Measurements from ENCODE around the gene TMEM245. TPM values are rescaled to one million over a fixed set of nuclear protein-coding genes. Genes with fewer than 3 reads are reported as not detected.
A peak's percentile ranks its signal among the peaks of the same experiment; 100 is the strongest.

TMEM245 gene
- total and polyA plus RNA-seq, 9 donors: 28.1 to 102 (median 77.4) TPM

GRCh38 chr9:109043578-109043977 lies 76.2 kb downstream of the TMEM245 start:
- Histone ChIP-seq H3K36me3 (no peaks in the 10 kb centered on the region), H3K4me1 (ENCODE audit: insufficient read depth) (no peaks in the 10 kb centered on the region), H3K27ac (no peak overlapping the region), H3K27me3 (no peaks in the 10 kb centered on the region), H3K4me3 (no peak overlapping the region), H3K9me3 (no peaks in the 10 kb centered on the region)
- TF ChIP-seq CTCF (IDR thresholded peaks at IDR 0.05): no peak
- no peak for TF ChIP-seq EP300 (IDR thresholded peaks at IDR 0.05)
- TF ChIP-seq POLR2A (IDR thresholded peaks at IDR 0.05): no peak
- intact Hi-C loops (cut with DNase I): no loop called here
- no peak for DNase-seq
- WGBS, 3 donors: 97 to 98% (median 98%) methylated on average over 4 of the region's 4 CpGs

GRCh38 chr9:109040571-109040970 lies 79.2 kb downstream of the TMEM245 start:
- intact Hi-C loops (cut with DNase I): no loop called here
- Histone ChIP-seq H3K36me3 (no peaks in the 10 kb centered on the region), H3K4me1 (ENCODE audit: insufficient read depth) (peaks cover 10% of the 10 kb centered on the region), H3K27me3 (no peaks in the 10 kb centered on the region), H3K27ac (no peak overlapping the region), H3K4me3 (no peak overlapping the region), H3K9me3 (no peaks in the 10 kb centered on the region)
- DNase-seq: no peak
- TF ChIP-seq EP300 (IDR thresholded peaks at IDR 0.05): no peak
- TF ChIP-seq POLR2A (IDR thresholded peaks at IDR 0.05): no peak
- TF ChIP-seq CTCF (IDR thresholded peaks at IDR 0.05): no peak
- WGBS, 3 donors: 95 to 97% (median 97%) methylated on average over 4 of the region's 4 CpGs

GRCh38 chr9:109039539-109039938 lies 80.2 kb downstream of the TMEM245 start:
- Histone ChIP-seq H3K4me3 (no peak overlapping the region), H3K36me3 (no peaks in the 10 kb centered on the region), H3K9me3 (no peaks in the 10 kb centered on the region), H3K4me1 (ENCODE audit: insufficient read depth) (peaks cover 10% of the 10 kb centered on the region), H3K27ac (no peak overlapping the region), H3K27me3 (no peaks in the 10 kb centered on the region)
- intact Hi-C loops (cut with DNase I): loop anchor here in 1 of 4 donors (10.0 kb wide), 1 partner anchor 55 kb away; no protein-coding TSS in a partner anchor
- DNase-seq: no peak
- 85 to 90% (median 88%) methylated on average over 4 of the region's 4 CpGs for WGBS, 3 donors
- TF ChIP-seq CTCF (IDR thresholded peaks at IDR 0.05): no peak
- TF ChIP-seq EP300 (IDR thresholded peaks at IDR 0.05): no peak

- intact Hi-C loops (cut with DNase I): loop anchor here in 1 of 4 donors (10.0 kb wide), 1 partner anchor 57 kb away; no protein-coding TSS in a partner anchor
- peaks cover 12% of the 10 kb centered on the region for H3K4me1 ChIP-seq (ENCODE audit: insufficient read depth)
- 61 to 79% (median 64%) methylated on average over 4 of the region's 4 CpGs for WGBS, 3 donors
- H3K27me3 ChIP-seq: no peaks in the 10 kb centered on the region
- no peaks in the 10 kb centered on the region for H3K9me3 ChIP-seq
- no peak for DNase-seq
- TF ChIP-seq POLR2A (IDR thresholded peaks at IDR 0.05) (no peak), CTCF (IDR thresholded peaks at IDR 0.05) (no peak), EP300 (IDR thresholded peaks at IDR 0.05) (no peak)
- H3K36me3 ChIP-seq: no peaks in the 10 kb centered on the region
- H3K4me3 ChIP-seq: no peak overlapping the region
- H3K27ac ChIP-seq: peak overlapping the region in 1 of 2 donors; percentile 65
Observed at GRCh38 chr9:109037946-109038715, 81.6 kb downstream of the TMEM245 start.
